H1 (cell line): ENCODE measurements around the gene MGAT5B.

Experiments
- CTBP2 ChIP-seq: IDR thresholded peaks from 2 replicates; pipeline ENCODE4 v1.7.0; 2011; ENCODE audit warnings: borderline replicate concordance, mild to moderate bottlenecking, moderate library complexity, mixed read lengths, low read length; ENCODE audit not compliant: insufficient read depth, insufficient read length
- EZH2 ChIP-seq: fragments of 200-600 bp; sonication (generic); IDR thresholded peaks from 2 replicates; pipeline ENCODE4 v1.7.1; 2012; ENCODE audit warnings: low read depth, mild to moderate bottlenecking, moderate library complexity, low read length, inconsistent platforms; ENCODE audit not compliant: severe bottlenecking
- JUN ChIP-seq: IDR thresholded peaks from 2 replicates; pipeline ENCODE4 v1.6.1; 2011; ENCODE audit warnings: low read depth, mild to moderate bottlenecking, improper control_type of control experiment, low read length
- TEAD4 ChIP-seq: IDR thresholded peaks from 2 replicates; pipeline ENCODE4 v1.6.1; 2012; ENCODE audit warnings: low read depth, low read length, inconsistent platforms, mixed read lengths
- TF ChIP-seq, protein P1 (sequence below), 3 experiments: IDR thresholded peaks; 1 replicate in 2 of 3; 2 replicates in 1 of 3; pipeline versions ENCODE4 v1.5.1 to v1.6.1; 2011; ENCODE audit warnings: low read length in 3 of 3, mild to moderate bottlenecking in 3 of 3, inconsistent platforms in 2 of 3, low read depth in 1 of 3, moderate library complexity in 1 of 3; ENCODE audit not compliant: insufficient read depth in 1 of 3; ENCODE audit errors: control extremely low read depth in 1 of 3

DNA sequence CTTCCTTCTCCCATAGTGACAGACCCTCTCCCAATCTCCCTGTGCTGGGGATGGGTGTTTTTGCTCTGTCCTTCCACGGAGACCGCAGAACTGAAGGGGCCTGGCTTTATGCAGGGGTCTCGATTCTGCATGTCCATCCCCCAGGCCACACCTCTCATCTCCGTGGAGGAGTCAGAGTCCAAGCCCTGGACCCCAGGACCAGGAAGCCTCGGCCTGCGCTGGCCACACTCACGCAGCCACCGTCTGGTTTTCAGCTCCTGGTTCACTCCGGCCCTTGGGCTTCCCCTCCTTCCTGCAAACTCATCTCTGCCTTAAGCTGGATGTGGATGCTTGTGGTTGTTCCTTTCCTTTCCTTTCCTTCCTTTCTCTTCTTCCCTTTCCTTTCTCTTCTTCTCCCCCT, 90.8 kb downstream of the MGAT5B start:
- TF ChIP-seq JUN (no peak), EZH2 (no peak), TEAD4 (no peak), CTBP2 (no peak)
- TF ChIP-seq, protein P1, sequence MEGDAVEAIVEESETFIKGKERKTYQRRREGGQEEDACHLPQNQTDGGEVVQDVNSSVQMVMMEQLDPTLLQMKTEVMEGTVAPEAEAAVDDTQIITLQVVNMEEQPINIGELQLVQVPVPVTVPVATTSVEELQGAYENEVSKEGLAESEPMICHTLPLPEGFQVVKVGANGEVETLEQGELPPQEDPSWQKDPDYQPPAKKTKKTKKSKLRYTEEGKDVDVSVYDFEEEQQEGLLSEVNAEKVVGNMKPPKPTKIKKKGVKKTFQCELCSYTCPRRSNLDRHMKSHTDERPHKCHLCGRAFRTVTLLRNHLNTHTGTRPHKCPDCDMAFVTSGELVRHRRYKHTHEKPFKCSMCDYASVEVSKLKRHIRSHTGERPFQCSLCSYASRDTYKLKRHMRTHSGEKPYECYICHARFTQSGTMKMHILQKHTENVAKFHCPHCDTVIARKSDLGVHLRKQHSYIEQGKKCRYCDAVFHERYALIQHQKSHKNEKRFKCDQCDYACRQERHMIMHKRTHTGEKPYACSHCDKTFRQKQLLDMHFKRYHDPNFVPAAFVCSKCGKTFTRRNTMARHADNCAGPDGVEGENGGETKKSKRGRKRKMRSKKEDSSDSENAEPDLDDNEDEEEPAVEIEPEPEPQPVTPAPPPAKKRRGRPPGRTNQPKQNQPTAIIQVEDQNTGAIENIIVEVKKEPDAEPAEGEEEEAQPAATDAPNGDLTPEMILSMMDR (IDR thresholded peaks at IDR 0.05; ENCODE audit: control extremely low read depth in 1 of 3, insufficient read depth in 1 of 3, low read depth in 1 of 3, low read length in 3 of 3): no peak
